Small intestine (tissue), 7 donors: Measurements from ENCODE around the gene KLK10. TPM values are rescaled to one million over a fixed set of nuclear protein-coding genes. Genes with fewer than 3 reads are reported as not detected.
"Not testable (repeated sequence)": the region's sequence is repeated elsewhere in the genome, so short reads cannot be mapped to it uniquely, and the experiment has no call there.

Experiments
- DNase-seq, 2 donors: peaks; one replicate each; pipeline versions ENCODE4 v3.0.0 to v3.0.0-alpha.2; 2013
- FAIRE-seq: peaks from 2 replicates; lab custom pipeline; 2012; peaks lifted over from hg19 to GRCh38; lab: Jason Lieb, UNC
- H3K27ac ChIP-seq, 3 donors: one replicate each; pipeline ENCODE4 v1.5.1; 2013; ENCODE audit warnings: low read length in 2 of 3, mild to moderate bottlenecking in 2 of 3, control low read depth in 1 of 3, inconsistent platforms in 1 of 3, low read depth in 1 of 3, moderate library complexity in 1 of 3
- H3K27me3 ChIP-seq, 3 donors: one replicate each; pipeline ENCODE4 v1.6.1; 2013; ENCODE audit warnings: low read length in 3 of 3, inconsistent platforms in 1 of 3; ENCODE audit not compliant: control insufficient read depth in 3 of 3, insufficient read depth in 3 of 3
- H3K36me3 ChIP-seq, 3 donors: one replicate each; pipeline ENCODE4 v1.6.1; 2013; ENCODE audit warnings: low read length in 3 of 3, inconsistent platforms in 1 of 3, low read depth in 1 of 3, mild to moderate bottlenecking in 1 of 3, moderate library complexity in 1 of 3; ENCODE audit not compliant: control insufficient read depth in 3 of 3, insufficient read depth in 2 of 3
- H3K4me1 ChIP-seq, 3 donors: one replicate each; pipeline ENCODE4 v1.6.1; 2013; ENCODE audit warnings: low read length in 2 of 3, inconsistent platforms in 1 of 3, low read depth in 1 of 3, mild to moderate bottlenecking in 1 of 3, moderate library complexity in 1 of 3; ENCODE audit not compliant: control insufficient read depth in 3 of 3, insufficient read depth in 2 of 3
- H3K4me3 ChIP-seq, 3 donors: one replicate each; pipeline ENCODE4 v1.5.1; 2013; ENCODE audit warnings: low read length in 3 of 3, control low read depth in 1 of 3, inconsistent platforms in 1 of 3, low read depth in 1 of 3, mild to moderate bottlenecking in 1 of 3, moderate library complexity in 1 of 3
- H3K9me3 ChIP-seq, 2 donors: one replicate each; pipeline ENCODE4 v1.6.1; 2013; ENCODE audit warnings: low read depth in 1 of 2, low read length in 1 of 2; ENCODE audit not compliant: control insufficient read depth in 2 of 2, insufficient read depth in 1 of 2
- WGBS, 3 donors: extraction: QIAGEN DNeasy Blood & Tissue Kit; methylation state at CpG; one replicate each; pipeline ENCODE4 v1.1.7; 2013; 5-methylcytosine and 5-hydroxymethylcytosine counted together
- polyA plus RNA-seq, 4 donors: library from polyadenylated mRNA; stranded (reverse) in 3 of 4; unstranded in 1 of 4; fragments of 200-250 nt in 3 of 4; fragments of 120-200 nt in 1 of 4; gene quantifications; one replicate each; pipeline versions ENCODE4 v1.2.1 to v1.2.3, GENCODE V29; 2013
- donor health status: healthy with polysubstance abuse.
- donor health status: control.
- donor health status: control.
- donor health status: Bipolar disorder and iron deficiency.
- donor health status: healthy.

KLK10 gene
- polyA plus RNA-seq, 4 donors = 0.10 to 1.7 (median 0.81) TPM; not detected in 1

GRCh38 chr19:50992666-50993035 is 26.9 kb downstream of the KLK10 start:
- DNase-seq (no peak), FAIRE-seq (no peak)
- no peaks in the 10 kb centered on the region for H3K36me3 ChIP-seq
- 49 to 66% (median 56%) methylated on average over 2 of the region's 2 CpGs for WGBS, 3 donors
- H3K27ac ChIP-seq = no peak overlapping the region
- no peaks in the 10 kb centered on the region for H3K27me3 ChIP-seq
- H3K4me3 ChIP-seq = no peak overlapping the region
- H3K9me3 ChIP-seq = no peaks in the 10 kb centered on the region
- no peaks in the 10 kb centered on the region for H3K4me1 ChIP-seq

GRCh38 chr19:50984416-50984815 is 35.1 kb downstream of the KLK10 start:
- not testable (repeated sequence) for H3K27ac ChIP-seq, FAIRE-seq, DNase-seq, H3K27me3 ChIP-seq, H3K36me3 ChIP-seq, H3K4me3 ChIP-seq, H3K4me1 ChIP-seq, H3K9me3 ChIP-seq
- 82 to 86% (median 83%) methylated on average over 14 of the region's 14 CpGs for WGBS, 3 donors

GRCh38 chr19:50983625-50984292 is 35.8 kb downstream of the KLK10 start, which contains the start of gene KLK7:
Gene KLK7, minus strand, starts transcription at chr19:50983917. Its CDS starts 1,518 bp downstream, at chr19:50982399.
- H3K9me3 ChIP-seq = no peaks in the 10 kb centered on the region
- FAIRE-seq (no peak), DNase-seq (no peak)
- H3K4me1 ChIP-seq = no peaks in the 10 kb centered on the region
- no peak within 1 kb of the TSS for H3K27ac ChIP-seq
- H3K27me3 ChIP-seq = peaks cover 0 to 5% (median 3%) of the 10 kb centered on the region in 3 donors
- H3K4me3 ChIP-seq = no peak within 1 kb of the TSS
- no peaks in the 10 kb centered on the region for H3K36me3 ChIP-seq
- 19 to 25% (median 20%) methylated on average over 28 of the region's 28 CpGs for WGBS, 3 donors

GRCh38 chr19:50982186-50982585 is 37.3 kb downstream of the KLK10 start:
- H3K4me3 ChIP-seq = no peak overlapping the region
- 71 to 87% (median 74%) methylated on average over 4 of the region's 4 CpGs for WGBS, 3 donors

GRCh38 chr19:50981587-50982146 is 37.8 kb downstream of the KLK10 start:
- no peak for DNase-seq

More at GRCh38 chr19:50982186-50982585, 37.3 kb downstream of the KLK10 start:
- no peak overlapping the region for H3K27ac ChIP-seq
- H3K36me3 ChIP-seq = no peaks in the 10 kb centered on the region
- peaks cover 0 to 7% (median 2%) of the 10 kb centered on the region in 3 donors for H3K27me3 ChIP-seq
- no peaks in the 10 kb centered on the region for H3K4me1 ChIP-seq
- FAIRE-seq (no peak), DNase-seq (no peak)
- no peaks in the 10 kb centered on the region for H3K9me3 ChIP-seq

GRCh38 chr19:50980208-50980607 is 39.3 kb downstream of the KLK10 start:
- no peak for DNase-seq
- WGBS, 3 donors = 59 to 62% (median 60%) methylated on average over 13 of the region's 13 CpGs
- no peak overlapping the region for H3K4me3 ChIP-seq
- no peak for FAIRE-seq
- H3K4me1 ChIP-seq = no peaks in the 10 kb centered on the region
- H3K36me3 ChIP-seq = no peaks in the 10 kb centered on the region
- H3K27me3 ChIP-seq = peaks cover 0 to 7% (median 2%) of the 10 kb centered on the region in 3 donors
- H3K27ac ChIP-seq = no peak overlapping the region
- H3K9me3 ChIP-seq = no peaks in the 10 kb centered on the region

More at GRCh38 chr19:50981587-50982146, 37.8 kb downstream of the KLK10 start:
- Histone ChIP-seq H3K27me3 (peaks cover 0 to 7% (median 2%) of the 10 kb centered on the region in 3 donors), H3K4me1 (no peaks in the 10 kb centered on the region), H3K36me3 (no peaks in the 10 kb centered on the region), H3K4me3 (no peak overlapping the region), H3K27ac (no peak overlapping the region), H3K9me3 (no peaks in the 10 kb centered on the region)
- WGBS, 3 donors = 46 to 65% (median 60%) methylated on average over 11 of the region's 11 CpGs
- FAIRE-seq = no peak

GRCh38 chr19:50979758-50980157 is 39.8 kb downstream of the KLK10 start:
- Histone ChIP-seq H3K27me3 (peaks cover 0 to 7% (median 2%) of the 10 kb centered on the region in 3 donors), H3K4me1 (no peaks in the 10 kb centered on the region), H3K27ac (no peak overlapping the region), H3K4me3 (no peak overlapping the region), H3K9me3 (no peaks in the 10 kb centered on the region), H3K36me3 (no peaks in the 10 kb centered on the region)
- DNase-seq (no peak), FAIRE-seq (no peak)
- WGBS, 3 donors = 37 to 46% (median 38%) methylated on average over 8 of the region's 8 CpGs

- Histone ChIP-seq H3K4me1 (no peaks in the 10 kb centered on the region), H3K36me3 (no peaks in the 10 kb centered on the region), H3K9me3 (no peaks in the 10 kb centered on the region), H3K4me3 (no peak overlapping the region), H3K27ac (no peak overlapping the region), H3K27me3 (peaks cover 0 to 5% (median under 1%) of the 10 kb centered on the region in 3 donors)
- DNase-seq = no peak
- WGBS, 3 donors = 54 to 70% (median 58%) methylated on average over 5 of the region's 5 CpGs
- no peak for FAIRE-seq
Observed at GRCh38 chr19:50978772-50979390, 40.6 kb downstream of the KLK10 start.
